OCI-LY3 (cell line): ENCODE results near the gene PSMA7.

ENCODE experiments used
- H2AFZ ChIP-seq: fragments of 200-600, 300-600 bp; shearing (Covaris generic); 2 replicates; pipeline ENCODE4 v1.6.0; 2014; ENCODE audit warnings: antibody characterized with exemption, low read depth, low read length
- H3K27ac ChIP-seq: fragments of 200-600, 300-600 bp; sonication (generic); 2 replicates; pipeline ENCODE4 v1.5.1; 2014; ENCODE audit warnings: mild to moderate bottlenecking, low read length, moderate library complexity, mixed read lengths
- H3K27me3 ChIP-seq: fragments of 200-600, 300-600 bp; sonication (generic); 2 replicates; pipeline ENCODE4 v1.6.1; 2014; ENCODE audit warnings: low read depth, low read length, mixed read lengths
- H3K36me3 ChIP-seq: fragments of 200-600, 300-600 bp; sonication (generic); replicated peaks from 2 replicates; pipeline ENCODE3; 2014; ENCODE audit warnings: low read depth, low read length, mixed read lengths
- H3K4me1 ChIP-seq: fragments of 300-600, 200-600 bp; sonication (generic); 2 replicates; pipeline ENCODE4 v1.6.1; 2014; ENCODE audit warnings: low read length, mixed read lengths
- H3K4me2 ChIP-seq: fragments of 200-600, 300-600 bp; sonication (generic); 2 replicates; pipeline ENCODE4 v1.6.1; 2014; ENCODE audit warnings: low read length, mixed read lengths
- H3K4me3 ChIP-seq: fragments of 300-600, 200-600 bp; sonication (generic); 2 replicates; pipeline ENCODE4 v1.5.1; 2014; ENCODE audit warnings: antibody characterized with exemption, mild to moderate bottlenecking, low read length, moderate library complexity
- H3K79me2 ChIP-seq: fragments of 300-600, 200-600 bp; shearing (Covaris generic); 2 replicates; pipeline ENCODE4 v1.6.1; 2014; ENCODE audit warnings: mild to moderate bottlenecking, low read length, mixed read lengths
- H3K9ac ChIP-seq: fragments of 300-600, 200-600 bp; shearing (Covaris generic); 2 replicates; pipeline ENCODE4 v1.6.0; 2014; ENCODE audit warnings: mild to moderate bottlenecking, low read length, moderate library complexity
- H3K9me3 ChIP-seq: fragments of 200-600, 300-600 bp; shearing (Covaris generic); 2 replicates; pipeline ENCODE4 v1.6.1; 2014; ENCODE audit warnings: low read length, mixed read lengths; ENCODE audit not compliant: insufficient read depth
- H4K20me1 ChIP-seq: fragments of 200-600, 300-600 bp; sonication (generic); 2 replicates; pipeline ENCODE4 v1.6.1; 2016; ENCODE audit warnings: low read length, mixed read lengths; ENCODE audit not compliant: insufficient read depth
- EZH2phosphoT487 ChIP-seq: fragments of 200-600 bp; shearing (Covaris generic); IDR thresholded peaks from 2 replicates; pipeline ENCODE4 v1.6.1; 2018; ENCODE audit warnings: antibody characterized with exemption, mixed run types, low read depth
- TF ChIP-seq, protein P1 (sequence below): fragments of 200-600, 300-600 bp; sonication (generic); IDR thresholded peaks from 2 replicates; pipeline ENCODE4 v1.5.1; 2014; ENCODE audit warnings: antibody characterized with exemption, low read length, low read depth

Gene PSMA7

DNA sequence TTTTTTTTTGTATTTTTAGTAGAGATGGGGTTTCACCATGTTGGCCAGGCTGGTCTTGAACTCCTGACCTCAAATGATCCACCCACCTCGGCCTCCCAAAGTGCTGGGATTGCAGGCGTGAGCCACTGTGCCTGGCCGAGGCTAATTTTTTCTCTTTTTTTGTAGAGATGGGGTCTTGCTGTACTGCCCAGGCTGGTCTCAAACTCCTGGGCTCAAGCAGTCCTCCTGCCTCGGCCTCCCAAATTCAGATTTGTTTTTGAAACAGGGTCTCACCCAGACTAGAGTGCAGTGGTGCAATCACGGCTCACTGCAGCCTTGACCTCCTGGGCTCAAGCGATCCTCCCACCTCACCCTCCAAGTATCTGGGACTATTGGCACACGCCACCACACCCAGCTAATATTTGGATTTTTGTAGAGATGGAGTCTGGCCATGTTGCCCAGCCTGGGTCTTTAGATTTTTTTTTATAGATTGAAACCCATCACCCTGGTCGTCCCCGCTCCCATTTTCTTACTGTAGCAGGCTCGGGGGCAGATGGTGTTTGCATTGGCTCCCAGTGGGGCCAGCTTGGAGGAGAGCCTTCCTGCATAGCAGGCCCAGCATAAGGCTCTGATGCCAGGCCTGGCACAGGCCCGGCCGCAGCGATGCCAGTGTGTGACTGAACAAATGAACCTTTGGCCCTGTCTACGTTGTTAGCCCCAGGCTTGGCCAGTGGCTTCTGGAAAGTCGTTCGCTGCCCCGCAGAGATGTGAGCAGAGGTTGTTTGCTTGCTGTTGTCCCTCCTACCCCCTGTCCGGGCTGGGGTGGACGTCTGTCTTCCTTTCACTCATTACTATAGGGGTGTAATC is 35.3 kb upstream of the PSMA7 start:
- no peak overlapping the region for H3K9ac ChIP-seq
- TF ChIP-seq EZH2phosphoT487 = no peak

DNA sequence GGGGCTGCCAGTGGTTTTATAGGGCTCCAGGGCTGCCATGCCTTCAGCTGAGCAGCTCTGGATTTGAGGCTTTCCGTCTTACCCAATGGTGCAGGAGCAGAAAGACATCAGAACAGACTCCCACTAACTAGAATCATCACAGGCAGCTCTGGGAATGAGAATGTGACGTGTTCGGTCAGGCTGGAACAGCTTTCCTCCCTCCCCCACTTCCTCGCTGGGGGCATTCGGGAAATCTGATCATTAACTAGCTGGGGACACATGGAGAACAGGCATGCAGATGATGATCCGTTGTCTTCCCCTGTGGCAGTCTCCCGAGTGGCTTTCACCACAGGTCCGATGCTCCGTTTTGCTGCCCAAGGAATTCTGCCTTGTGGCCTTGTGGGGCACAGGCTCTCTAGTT is 34.1 kb upstream of the PSMA7 start:
- Histone ChIP-seq H3K27ac (no peak overlapping the region), H3K9me3 (no peaks in the 10 kb centered on the region), H3K79me2 (peaks cover 7% of the 10 kb centered on the region), H2AFZ (no peak overlapping the region), H3K27me3 (no peaks in the 10 kb centered on the region), H4K20me1 (no peaks in the 10 kb centered on the region), H3K9ac (no peak overlapping the region), H3K4me2 (no peak overlapping the region), H3K4me1 (peaks cover 6% of the 10 kb centered on the region), H3K4me3 (no peak overlapping the region), H3K36me3 (peaks cover 3% of the 10 kb centered on the region)
- no peak for TF ChIP-seq EZH2phosphoT487
- TF ChIP-seq, protein P1, sequence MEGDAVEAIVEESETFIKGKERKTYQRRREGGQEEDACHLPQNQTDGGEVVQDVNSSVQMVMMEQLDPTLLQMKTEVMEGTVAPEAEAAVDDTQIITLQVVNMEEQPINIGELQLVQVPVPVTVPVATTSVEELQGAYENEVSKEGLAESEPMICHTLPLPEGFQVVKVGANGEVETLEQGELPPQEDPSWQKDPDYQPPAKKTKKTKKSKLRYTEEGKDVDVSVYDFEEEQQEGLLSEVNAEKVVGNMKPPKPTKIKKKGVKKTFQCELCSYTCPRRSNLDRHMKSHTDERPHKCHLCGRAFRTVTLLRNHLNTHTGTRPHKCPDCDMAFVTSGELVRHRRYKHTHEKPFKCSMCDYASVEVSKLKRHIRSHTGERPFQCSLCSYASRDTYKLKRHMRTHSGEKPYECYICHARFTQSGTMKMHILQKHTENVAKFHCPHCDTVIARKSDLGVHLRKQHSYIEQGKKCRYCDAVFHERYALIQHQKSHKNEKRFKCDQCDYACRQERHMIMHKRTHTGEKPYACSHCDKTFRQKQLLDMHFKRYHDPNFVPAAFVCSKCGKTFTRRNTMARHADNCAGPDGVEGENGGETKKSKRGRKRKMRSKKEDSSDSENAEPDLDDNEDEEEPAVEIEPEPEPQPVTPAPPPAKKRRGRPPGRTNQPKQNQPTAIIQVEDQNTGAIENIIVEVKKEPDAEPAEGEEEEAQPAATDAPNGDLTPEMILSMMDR = no peak

More for the DNA sequence above, 35.3 kb upstream of the PSMA7 start:
- Histone ChIP-seq H3K4me1 (peaks cover 6% of the 10 kb centered on the region), H3K4me2 (no peak overlapping the region), H3K9me3 (no peaks in the 10 kb centered on the region), H4K20me1 (no peaks in the 10 kb centered on the region), H3K79me2 (peaks cover 17% of the 10 kb centered on the region), H3K4me3 (no peak overlapping the region), H3K36me3 (peaks cover 3% of the 10 kb centered on the region), H3K27me3 (no peaks in the 10 kb centered on the region), H3K27ac (no peak overlapping the region), H2AFZ (no peak overlapping the region)

DNA sequence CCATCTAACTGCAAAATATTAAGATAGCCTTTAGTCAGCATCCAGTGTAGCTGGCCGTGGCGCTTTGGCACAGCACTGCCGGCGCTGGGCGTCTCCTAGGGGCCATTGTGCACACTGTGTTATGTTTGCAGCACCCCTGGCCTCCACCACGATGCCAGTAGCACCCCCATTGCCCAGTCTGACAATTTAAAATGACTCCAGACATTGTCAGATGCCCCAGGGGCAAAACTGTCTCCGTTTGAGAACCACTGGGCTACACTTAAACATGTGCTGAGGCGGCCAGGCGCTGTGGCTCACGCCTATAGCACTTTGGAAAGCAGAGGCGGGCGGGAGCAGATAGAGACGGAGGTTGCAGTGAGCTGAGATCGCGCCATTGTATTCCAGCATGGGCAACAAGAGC is 33.7 kb upstream of the PSMA7 start:
- Histone ChIP-seq H3K9ac (no peak overlapping the region), H2AFZ (no peak overlapping the region), H3K27me3 (no peaks in the 10 kb centered on the region), H4K20me1 (no peaks in the 10 kb centered on the region), H3K36me3 (peaks cover 3% of the 10 kb centered on the region), H3K27ac (no peak overlapping the region), H3K4me3 (no peak overlapping the region), H3K9me3 (no peaks in the 10 kb centered on the region), H3K79me2 (peaks cover 3% of the 10 kb centered on the region), H3K4me1 (peaks cover 3% of the 10 kb centered on the region), H3K4me2 (no peak overlapping the region)
- TF ChIP-seq EZH2phosphoT487 = no peak
- TF ChIP-seq, protein P1 = no peak

DNA sequence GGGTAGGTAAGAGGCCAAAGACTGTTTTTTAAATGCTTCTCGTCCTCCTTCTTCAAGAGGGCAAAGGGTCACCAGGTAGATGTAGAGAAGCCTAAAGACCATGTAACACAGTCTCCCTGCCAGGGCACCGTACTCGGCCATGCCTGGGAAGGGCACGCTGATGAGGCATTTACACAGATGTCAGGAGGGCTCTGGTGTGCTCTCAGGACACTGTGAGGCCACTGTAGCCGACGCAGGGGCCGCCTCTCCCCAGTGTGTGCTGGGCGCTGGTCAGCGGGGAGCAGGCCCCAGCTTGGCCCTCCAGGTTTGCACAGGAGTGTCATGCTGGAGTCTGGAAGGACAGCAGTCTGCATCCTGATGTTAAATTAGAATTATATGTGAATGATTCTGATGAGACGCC is 32.5 kb upstream of the PSMA7 start:
- Histone ChIP-seq H3K4me1 (no peaks in the 10 kb centered on the region), H3K9ac (no peak overlapping the region), H3K36me3 (peaks cover 3% of the 10 kb centered on the region), H3K79me2 (no peaks in the 10 kb centered on the region), H3K27me3 (no peaks in the 10 kb centered on the region), H4K20me1 (no peaks in the 10 kb centered on the region), H2AFZ (no peak overlapping the region), H3K4me3 (no peak overlapping the region), H3K4me2 (no peak overlapping the region), H3K27ac (no peak overlapping the region), H3K9me3 (no peaks in the 10 kb centered on the region)
- TF ChIP-seq, protein P1 = no peak
- no peak for TF ChIP-seq EZH2phosphoT487
